Activated naive CD4-positive, alpha-beta T cell treated with Interleukin-2 at 50 U/mL for 16 hours (primary cell): ENCODE data around the gene HSD17B11.
"Not testable (repeated sequence)": the region's sequence is repeated elsewhere in the genome, so short reads cannot be mapped to it uniquely, and the experiment has no call there.

Source experiments
- DNase-seq: peaks from one replicate; pipeline ENCODE4 v3.0.0-alpha.2; 2020

Gene HSD17B11

DNA sequence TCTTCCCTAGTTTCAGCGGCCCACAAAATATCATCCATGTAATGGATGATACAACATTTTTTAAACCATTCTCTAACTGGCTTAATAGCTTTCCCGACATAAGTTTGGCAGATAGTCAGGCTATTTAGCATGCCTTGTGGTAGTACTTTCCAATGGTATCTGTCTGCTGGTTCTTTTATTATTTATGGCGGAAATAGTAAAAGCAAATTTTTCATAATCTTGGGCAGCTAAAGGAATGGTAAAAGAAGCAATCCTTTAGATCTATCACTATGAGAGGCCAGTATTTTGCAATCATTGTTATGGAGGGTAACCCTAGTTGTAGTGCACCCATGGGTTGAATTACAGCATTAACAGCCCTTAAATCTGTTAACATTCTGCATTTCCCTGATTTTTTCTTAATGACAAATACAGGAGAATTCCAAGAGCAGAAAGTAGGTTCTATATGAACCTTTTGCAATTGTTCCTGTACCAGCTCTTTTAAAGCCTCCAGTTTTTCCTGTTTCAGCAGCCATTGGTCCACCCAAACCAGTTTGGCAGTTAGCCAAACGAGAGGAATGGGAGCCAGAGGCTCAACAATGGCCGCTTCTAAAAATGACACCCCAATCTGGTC is 14.3 kb upstream of the HSD17B11 start:
- DNase-seq = no peak

- DNase-seq = not testable (repeated sequence)
Measured at GRCh38 chr4:87403732-87404131, 12.7 kb upstream of the HSD17B11 start.

- DNase-seq = no peak
Measured at GRCh38 chr4:87399954-87400353, 9.0 kb upstream of the HSD17B11 start.

DNA sequence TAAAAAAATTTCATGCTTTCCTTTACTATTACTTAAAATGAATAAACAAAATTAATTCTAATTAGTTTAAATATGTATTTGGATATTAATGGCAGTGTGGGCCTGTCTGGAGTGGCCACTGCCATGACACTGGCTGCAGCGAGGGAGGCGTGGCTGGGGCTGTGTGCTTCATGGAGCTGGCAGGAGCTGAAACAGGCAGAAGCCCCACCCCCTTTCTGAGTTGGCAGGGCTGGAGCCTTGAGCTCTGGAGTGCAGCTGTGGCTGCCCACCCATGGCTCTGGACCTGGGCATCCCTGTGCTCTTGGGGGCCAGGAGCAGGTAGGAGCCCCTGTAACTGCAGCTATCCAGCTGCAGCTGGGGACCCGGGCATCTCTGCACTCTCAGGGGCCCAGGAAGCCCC is 8.2 kb upstream of the HSD17B11 start:
- DNase-seq = no peak

GRCh38 chr4:87395851-87396250 is 4.9 kb upstream of the HSD17B11 start:
- DNase-seq = not testable (repeated sequence)

- DNase-seq = not testable (repeated sequence)
Measured at GRCh38 chr4:87395073-87395472, 4.1 kb upstream of the HSD17B11 start.

GRCh38 chr4:87392183-87392582 is 1.2 kb upstream of the HSD17B11 start:
- DNase-seq = no peak

GRCh38 chr4:87391576-87392054 is 627 bp upstream of the HSD17B11 start:
- no peak for DNase-seq

- no peak for DNase-seq
Measured at GRCh38 chr4:87390551-87390890, 467 bp downstream of the HSD17B11 start.

GRCh38 chr4:87390055-87390454 is 933 bp downstream of the HSD17B11 start:
- DNase-seq = peak; percentile 11

DNA sequence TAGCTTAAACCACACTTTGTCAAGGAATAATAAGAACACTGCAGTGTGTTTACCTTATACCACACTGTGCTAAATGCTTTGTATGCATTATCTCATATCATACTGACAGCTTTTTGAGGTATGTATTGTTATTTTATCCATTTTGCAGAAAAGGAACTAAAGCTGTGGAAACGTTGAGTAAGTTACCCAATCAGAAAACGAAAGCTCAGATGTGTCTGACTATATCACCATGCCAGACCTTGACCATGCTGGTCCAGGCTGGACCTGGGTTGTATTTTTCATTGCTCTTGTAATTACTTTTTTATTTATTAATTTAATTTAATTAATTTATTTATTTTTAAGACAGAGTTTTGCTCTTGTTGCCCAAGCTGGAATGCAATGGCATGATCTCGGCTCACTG is 2.1 kb downstream of the HSD17B11 start:
- no peak for DNase-seq

DNA sequence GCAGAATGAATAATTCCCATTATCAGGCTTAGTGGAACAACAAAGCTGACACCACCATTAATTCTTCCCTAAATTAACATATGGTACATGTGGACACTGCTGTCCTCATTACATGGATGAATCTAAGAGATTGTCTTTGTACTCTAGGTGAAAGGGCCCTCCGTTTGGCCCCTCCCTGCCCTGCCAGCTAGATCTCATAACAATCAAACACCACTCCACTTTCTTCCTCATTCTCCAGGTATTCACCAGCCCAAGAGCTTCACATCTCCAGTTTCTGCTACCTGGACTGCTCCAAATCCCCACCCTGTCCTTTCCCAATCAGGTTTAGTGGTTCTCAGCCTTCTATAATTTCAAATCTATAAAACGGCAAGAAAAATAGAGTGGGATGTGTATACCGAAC is 3.8 kb downstream of the HSD17B11 start:
- DNase-seq = no peak

DNA sequence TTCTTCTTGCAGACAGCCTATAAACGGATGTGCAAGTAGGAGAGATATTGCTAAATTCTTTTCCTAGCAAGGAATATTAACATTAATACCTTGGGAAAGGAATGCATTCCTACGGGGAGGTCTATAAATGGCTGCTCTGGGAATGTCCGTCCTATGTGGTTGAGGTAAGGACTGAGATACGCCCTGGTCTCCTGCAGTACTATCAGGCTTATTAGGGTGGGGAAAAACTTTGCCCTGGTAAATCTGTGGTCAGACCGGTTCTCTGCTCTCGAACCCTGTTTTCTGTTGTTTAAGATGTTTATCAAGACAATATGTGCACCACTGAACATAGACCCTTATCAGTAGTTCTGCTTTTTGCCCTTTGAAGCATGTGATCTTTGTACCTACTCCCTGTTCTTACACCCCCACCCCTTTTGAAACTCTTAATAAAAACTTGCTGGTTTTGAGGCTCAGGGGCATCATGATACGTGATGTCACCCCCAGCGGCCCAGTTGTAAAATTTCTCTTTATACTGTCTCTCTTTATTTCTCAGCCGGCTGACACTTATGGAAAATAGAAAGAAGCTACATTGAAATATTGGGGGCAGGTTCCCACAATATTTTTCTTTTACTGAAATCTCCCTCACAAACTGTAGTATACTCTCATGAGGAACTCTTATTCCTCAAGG is 6.4 kb downstream of the HSD17B11 start:
- DNase-seq = not testable (repeated sequence)

DNA sequence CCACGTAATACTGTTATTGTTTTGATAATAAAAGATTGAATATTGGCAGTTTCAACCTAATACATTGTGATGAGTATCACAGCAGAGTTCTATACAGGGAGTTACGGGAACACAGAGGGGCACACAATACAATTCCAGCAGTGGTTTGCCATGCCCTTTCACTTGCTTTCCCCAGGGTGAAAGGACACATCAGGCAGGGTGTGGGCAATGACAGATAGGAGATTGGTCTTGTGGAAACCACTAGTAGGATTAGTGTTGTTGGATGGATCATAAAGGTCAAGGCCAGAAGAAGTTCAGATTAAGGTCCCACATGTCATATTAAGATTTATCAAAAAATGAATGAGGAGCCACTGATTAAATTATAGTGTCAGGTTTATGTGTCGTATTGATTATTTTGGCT is 8.1 kb downstream of the HSD17B11 start:
- DNase-seq = no peak

DNA sequence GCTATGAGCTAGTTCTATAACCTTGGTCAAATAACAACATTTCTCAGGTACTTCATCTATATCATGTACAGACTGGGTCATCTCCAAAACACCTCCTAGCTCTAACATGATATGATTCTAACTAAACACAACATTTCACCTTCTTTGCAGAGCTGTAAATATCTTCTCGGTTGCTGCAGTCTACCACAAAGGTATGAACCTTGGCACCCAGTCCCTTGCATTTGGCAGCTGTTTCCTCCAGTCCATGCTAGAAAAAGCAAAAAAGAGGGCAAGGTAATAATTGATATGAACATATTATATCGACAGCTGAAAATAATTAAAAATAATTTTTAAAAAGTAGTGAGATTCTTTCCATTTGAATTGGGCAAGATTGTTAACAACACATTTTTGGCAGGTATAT is 8.9 kb downstream of the HSD17B11 start:
- DNase-seq = no peak

DNA sequence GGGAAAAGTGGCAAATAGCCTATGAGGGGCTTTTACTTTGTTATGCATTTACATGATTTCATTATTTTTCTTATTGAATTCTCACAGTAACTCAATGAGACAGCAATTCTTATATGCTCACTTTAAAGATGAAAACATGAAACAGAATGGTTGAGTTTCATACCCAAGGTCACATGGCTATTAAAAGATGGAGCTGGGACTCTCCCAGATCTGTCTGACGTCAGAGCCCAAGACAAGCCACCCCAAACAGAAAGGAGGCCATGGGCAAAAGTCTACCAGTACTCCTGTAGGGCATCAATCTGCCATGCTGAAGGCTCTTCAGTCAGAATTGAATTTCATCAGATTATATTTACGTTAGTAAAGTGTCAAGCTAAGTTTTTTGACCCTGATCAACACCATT is 13.2 kb downstream of the HSD17B11 start:
- no peak for DNase-seq

DNA sequence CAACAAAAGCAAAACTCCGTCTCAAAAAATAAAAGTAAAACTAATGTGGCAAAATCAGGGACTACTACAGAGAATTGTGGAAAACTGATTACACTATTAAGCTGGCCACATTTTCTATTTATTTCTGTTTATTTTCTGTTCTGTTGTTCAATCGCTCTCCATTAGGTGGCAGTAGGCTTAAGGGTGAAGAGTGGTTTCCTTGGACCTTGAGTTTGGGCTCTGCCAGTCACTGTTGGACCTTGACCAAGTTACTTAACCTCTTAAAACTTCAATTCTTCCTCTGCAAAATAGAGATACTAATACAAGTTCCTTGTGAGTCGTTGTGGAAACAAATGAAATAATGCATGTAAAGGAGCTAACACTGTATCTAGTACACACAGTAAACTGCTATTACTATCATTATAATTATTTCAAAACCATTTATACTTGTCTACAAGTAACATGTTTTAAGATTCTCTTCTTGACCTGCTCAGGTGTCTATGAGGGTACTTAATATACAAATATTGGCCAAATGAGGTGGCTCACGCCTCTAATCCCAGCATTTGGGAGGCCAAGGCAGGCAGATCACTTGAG is 15.2 kb downstream of the HSD17B11 start:
- no peak for DNase-seq

GRCh38 chr4:87370068-87370467 is 20.9 kb downstream of the HSD17B11 start:
- no peak for DNase-seq

GRCh38 chr4:87366521-87367162 is 24.3 kb downstream of the HSD17B11 start:
- no peak for DNase-seq

DNA sequence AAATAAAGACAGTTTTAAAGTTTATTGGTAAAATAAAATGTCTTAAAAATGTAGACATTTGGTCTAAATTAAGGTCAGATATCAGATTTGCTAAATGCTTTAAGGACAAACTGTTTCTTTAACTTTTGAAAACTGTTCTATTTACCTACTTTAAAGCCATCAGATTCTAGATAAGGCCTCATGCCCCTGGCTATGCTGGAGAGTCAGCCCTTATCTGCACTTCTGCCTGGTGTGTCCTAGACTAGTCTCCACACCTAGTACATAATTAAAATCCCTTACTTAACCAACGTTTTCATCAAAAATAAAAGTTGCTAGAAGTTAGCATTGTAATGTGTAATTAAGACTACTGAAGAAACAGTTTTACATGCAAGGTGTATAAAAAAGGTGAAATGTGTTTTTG is 25.6 kb downstream of the HSD17B11 start:
- no peak for DNase-seq

DNA sequence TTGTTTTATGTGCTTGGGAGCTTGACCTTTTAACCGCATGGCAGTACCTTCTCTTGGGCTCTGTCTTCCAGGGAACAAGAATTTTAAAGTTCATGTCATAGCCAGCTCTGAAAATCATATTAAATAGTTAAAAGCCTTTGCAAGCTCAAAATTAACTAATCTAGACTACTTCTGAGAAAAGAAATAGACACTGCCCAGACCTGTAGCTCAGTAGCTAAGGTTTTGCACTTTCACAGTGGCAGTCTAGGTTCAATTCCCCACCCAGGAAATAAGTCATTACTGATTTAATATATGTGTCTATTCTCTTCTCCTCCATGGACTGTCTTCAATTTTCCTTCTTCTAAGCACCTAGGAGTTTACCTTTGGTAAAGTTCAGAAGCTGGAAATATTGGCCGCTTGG is 27.4 kb downstream of the HSD17B11 start:
- no peak for DNase-seq

- no peak for DNase-seq
Measured at GRCh38 chr4:87360338-87360935, 30.6 kb downstream of the HSD17B11 start.

DNA sequence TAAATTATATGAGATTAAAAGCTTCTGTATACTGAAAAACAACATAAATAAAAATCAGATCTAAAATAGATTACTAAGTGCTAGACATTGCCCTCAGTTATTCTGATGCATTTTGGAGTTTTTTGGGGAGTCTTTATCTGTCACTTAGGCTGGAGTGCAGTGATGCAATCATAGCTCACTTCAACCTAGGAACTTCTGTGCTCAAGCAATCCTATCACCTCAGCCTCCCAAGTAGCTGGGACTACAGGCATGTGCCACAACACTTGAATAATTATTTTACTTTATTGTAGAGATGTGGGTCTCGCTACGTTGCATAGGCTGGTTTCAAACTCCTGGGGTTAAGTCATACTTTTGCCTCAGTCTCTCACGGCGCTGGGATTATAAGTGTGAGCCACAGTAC is 31.7 kb downstream of the HSD17B11 start:
- no peak for DNase-seq
